Measurements from ENCODE around the gene MYBBP1A. TPM values are rescaled to one million over a fixed set of nuclear protein-coding genes. Genes with fewer than 3 reads are reported as not detected.

The MYBBP1A gene
- total and polyA plus RNA-seq, 2 experiments from 2014 or later, result 70.7 to 213 TPM

- no peak for TF ChIP-seq EZH2 (IDR thresholded peaks at IDR 0.05; ENCODE audit: low read depth, unreplicated experiment)
- no peak for TF ChIP-seq ZNF114 (CRISPR knock-in tag; IDR thresholded peaks at IDR 0.05)
Observed at GRCh38 chr17:4550534-4551039, 4.6 kb downstream of the MYBBP1A start (continued).

DNA sequence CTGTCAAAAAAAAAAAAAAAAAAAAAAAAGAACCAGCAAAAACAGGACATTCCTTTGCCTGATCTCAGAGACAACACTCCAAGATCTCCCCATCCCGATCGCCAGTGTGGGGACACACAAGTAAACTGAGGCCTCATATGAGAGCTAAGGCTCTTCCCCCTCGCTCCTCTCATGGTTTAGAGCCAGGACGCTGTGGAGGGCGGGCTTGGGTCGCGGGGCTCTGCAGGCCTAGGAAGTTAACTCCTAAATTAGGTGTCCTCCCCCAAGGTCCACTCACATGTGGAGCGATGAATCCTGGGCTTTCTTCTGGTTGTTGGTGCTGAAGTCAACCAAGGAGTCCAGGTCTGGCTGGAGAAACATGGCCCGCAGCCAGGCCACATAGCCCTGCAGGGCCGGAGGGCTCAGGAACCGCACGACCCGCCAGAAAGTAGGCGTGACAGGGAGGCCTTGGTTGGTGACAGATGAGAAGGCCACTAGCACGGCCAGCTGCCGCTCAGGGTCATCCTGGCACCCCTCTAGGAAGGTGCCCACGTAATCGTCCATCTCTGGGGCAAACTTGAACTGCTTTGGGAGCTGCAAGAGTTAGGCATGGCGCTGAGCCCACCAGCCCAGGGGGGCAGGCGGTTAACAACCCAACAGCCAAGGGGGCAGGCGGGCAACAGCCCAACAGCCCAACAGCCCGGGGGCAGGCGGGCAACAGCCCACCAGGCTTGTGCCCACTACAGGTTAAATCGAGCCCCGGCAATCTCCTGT, 5.2 kb downstream of the MYBBP1A start:
- peaks cover 24% of the 10 kb centered on the region for H3K79me2 ChIP-seq (replicated peaks; ENCODE audit: insufficient read depth)
- H3K36me3 Mint-ChIP-seq (ENCODE audit: low read depth), result peaks cover 96% of the 10 kb centered on the region
- H3K27me3 Mint-ChIP-seq (ENCODE audit: insufficient read depth, low read depth, poor library complexity), result peaks cover 13% of the 10 kb centered on the region

More for the DNA sequence above, 5.2 kb downstream of the MYBBP1A start:
- peaks cover 10% of the 10 kb centered on the region; the same call in 1 of the 2 replicates for H3K4me1 ChIP-seq (ENCODE audit: insufficient read depth)
- no peak overlapping the region for H2AFZ ChIP-seq
- peaks cover 6% of the 10 kb centered on the region; the same call in 1 of the 2 replicates for H3F3A ChIP-seq (replicated peaks; ENCODE audit: low read depth)
- no peaks in the 10 kb centered on the region for H3K9me2 ChIP-seq (ENCODE audit: insufficient read depth)
- ATAC-seq (no peak), DNase-seq (ENCODE audit: low spot score) (no peak)
- H3K27ac ChIP-seq (ENCODE audit: low read depth), result no peak overlapping the region
- H3K4me2 ChIP-seq, result no peak overlapping the region
- H3K4me3 ChIP-seq, result no peak overlapping the region
- no peak for TF ChIP-seq POLR2AphosphoS5 (IDR thresholded peaks at IDR 0.05; ENCODE audit: low read depth)
- no peak for TF ChIP-seq EZH2 (IDR thresholded peaks at IDR 0.05; ENCODE audit: low read depth, unreplicated experiment)
- TF ChIP-seq EZH2phosphoT487 (IDR thresholded peaks at IDR 0.05; ENCODE audit: unreplicated experiment), result no peak
- TF ChIP-seq CREB1 (CRISPR knock-in tag; IDR thresholded peaks at IDR 0.05; ENCODE audit: low read depth), result no peak
- TF ChIP-seq ZNF114 (CRISPR knock-in tag; IDR thresholded peaks at IDR 0.05), result no peak
- TF ChIP-seq, protein P1, sequence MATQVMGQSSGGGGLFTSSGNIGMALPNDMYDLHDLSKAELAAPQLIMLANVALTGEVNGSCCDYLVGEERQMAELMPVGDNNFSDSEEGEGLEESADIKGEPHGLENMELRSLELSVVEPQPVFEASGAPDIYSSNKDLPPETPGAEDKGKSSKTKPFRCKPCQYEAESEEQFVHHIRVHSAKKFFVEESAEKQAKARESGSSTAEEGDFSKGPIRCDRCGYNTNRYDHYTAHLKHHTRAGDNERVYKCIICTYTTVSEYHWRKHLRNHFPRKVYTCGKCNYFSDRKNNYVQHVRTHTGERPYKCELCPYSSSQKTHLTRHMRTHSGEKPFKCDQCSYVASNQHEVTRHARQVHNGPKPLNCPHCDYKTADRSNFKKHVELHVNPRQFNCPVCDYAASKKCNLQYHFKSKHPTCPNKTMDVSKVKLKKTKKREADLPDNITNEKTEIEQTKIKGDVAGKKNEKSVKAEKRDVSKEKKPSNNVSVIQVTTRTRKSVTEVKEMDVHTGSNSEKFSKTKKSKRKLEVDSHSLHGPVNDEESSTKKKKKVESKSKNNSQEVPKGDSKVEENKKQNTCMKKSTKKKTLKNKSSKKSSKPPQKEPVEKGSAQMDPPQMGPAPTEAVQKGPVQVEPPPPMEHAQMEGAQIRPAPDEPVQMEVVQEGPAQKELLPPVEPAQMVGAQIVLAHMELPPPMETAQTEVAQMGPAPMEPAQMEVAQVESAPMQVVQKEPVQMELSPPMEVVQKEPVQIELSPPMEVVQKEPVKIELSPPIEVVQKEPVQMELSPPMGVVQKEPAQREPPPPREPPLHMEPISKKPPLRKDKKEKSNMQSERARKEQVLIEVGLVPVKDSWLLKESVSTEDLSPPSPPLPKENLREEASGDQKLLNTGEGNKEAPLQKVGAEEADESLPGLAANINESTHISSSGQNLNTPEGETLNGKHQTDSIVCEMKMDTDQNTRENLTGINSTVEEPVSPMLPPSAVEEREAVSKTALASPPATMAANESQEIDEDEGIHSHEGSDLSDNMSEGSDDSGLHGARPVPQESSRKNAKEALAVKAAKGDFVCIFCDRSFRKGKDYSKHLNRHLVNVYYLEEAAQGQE (IDR thresholded peaks at IDR 0.05; ENCODE audit: unreplicated experiment), result no peak
- TF ChIP-seq CTCF (conservative IDR thresholded peaks at IDR 0.05; ENCODE audit: low read depth in 2 of 2), result no peak
- TF ChIP-seq JUNB (IDR thresholded peaks at IDR 0.05; ENCODE audit: unreplicated experiment), result no peak
- no peak for TF ChIP-seq ZNF331 (CRISPR knock-in tag; IDR thresholded peaks at IDR 0.05; ENCODE audit: low read depth)
- Mint-ChIP-seq H3K9me3 (no peaks in the 10 kb centered on the region), H3K27ac (no peak overlapping the region), H3K4me1 (peaks cover 15% of the 10 kb centered on the region; the same call in 1 of the 3 replicates), H3K4me3 (no peak overlapping the region; the same call in 2 of the 3 replicates)
- no peaks in the 10 kb centered on the region for H3K27me3 ChIP-seq (ENCODE audit: insufficient read depth)
- peaks cover 28% of the 10 kb centered on the region for H3K36me3 ChIP-seq (ENCODE audit: insufficient read depth)
- peaks cover 27% of the 10 kb centered on the region for H4K20me1 ChIP-seq (replicated peaks; ENCODE audit: insufficient read depth)
